GM19240 (cell line): ENCODE data around the gene RNF157.
A peak's percentile ranks its signal among the peaks of the same experiment; 100 is the strongest.
"Not testable (repeated sequence)": the region's sequence is repeated elsewhere in the genome, so short reads cannot be mapped to it uniquely, and the experiment has no call there.

Experiments used
- DNase-seq: peaks from one replicate; pipeline ENCODE4 v3.0.0; 2011; ENCODE audit warnings: low spot score; ENCODE audit not compliant: insufficient read length

The RNF157 gene

DNA sequence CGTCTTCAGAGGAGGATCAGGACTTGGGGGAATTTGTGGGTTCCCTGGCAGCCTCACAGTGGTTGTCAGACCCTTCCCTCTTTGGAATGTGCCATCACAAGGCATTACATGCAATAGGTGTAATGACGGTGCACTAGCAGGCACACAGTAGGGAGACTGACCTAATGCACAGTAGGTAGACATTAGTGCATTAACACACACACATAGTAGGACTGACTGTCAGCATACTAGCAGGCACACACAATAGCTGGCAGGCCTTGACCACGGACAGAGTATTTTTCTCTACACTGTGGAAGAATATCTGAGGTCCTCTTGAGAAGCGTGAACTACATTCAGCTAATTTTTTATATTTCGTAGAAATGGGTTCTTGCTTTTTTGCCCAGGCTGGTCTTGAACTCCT is 14.0 kb upstream of the RNF157 start:
- DNase-seq = no peak

DNA sequence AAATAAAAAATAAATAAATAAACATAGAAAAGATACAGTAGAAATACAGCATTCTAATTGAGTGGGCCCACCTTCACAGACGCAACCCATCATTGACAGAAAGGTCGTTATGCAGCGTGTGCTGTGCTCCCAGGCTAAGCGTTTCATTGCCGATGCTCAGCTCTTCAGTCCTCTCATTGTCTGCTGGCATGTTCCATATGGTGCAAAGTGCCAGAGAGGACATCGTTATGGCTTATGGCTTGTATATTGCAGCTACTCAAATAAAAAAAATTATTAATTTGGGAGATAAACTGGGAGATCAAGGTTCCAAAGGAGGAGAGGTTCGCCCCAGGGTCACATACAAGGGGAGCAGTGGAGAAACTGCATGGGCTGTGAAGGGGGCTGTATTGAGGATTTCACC is 13.5 kb upstream of the RNF157 start:
- DNase-seq = no peak

- not testable (repeated sequence) for DNase-seq
Measured at GRCh38 chr17:76252967-76253766, 12.9 kb upstream of the RNF157 start.

GRCh38 chr17:76252040-76252954 is 12.0 kb upstream of the RNF157 start:
- DNase-seq = no peak

GRCh38 chr17:76251478-76252039 is 11.3 kb upstream of the RNF157 start:
- DNase-seq = no peak

DNA sequence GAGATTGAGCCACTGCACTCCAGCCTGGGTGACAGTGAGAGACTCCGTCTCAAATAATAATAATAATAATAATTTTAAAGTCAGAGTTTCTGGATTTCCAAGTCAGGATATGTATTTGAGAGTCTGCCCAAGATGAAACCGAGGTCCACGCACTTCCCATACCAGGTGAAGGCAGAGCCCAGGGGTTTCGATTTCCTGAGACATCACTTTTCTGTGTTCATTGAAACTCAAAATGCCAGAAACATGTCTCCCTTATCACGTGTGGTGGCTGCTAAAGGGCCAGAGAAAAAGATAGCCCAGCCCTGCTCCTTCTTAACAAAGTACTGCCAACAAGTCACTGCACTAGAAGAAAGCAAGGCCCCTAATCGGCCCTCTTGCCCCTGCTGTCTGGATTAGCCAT is 9.8 kb upstream of the RNF157 start:
- DNase-seq = no peak

DNA sequence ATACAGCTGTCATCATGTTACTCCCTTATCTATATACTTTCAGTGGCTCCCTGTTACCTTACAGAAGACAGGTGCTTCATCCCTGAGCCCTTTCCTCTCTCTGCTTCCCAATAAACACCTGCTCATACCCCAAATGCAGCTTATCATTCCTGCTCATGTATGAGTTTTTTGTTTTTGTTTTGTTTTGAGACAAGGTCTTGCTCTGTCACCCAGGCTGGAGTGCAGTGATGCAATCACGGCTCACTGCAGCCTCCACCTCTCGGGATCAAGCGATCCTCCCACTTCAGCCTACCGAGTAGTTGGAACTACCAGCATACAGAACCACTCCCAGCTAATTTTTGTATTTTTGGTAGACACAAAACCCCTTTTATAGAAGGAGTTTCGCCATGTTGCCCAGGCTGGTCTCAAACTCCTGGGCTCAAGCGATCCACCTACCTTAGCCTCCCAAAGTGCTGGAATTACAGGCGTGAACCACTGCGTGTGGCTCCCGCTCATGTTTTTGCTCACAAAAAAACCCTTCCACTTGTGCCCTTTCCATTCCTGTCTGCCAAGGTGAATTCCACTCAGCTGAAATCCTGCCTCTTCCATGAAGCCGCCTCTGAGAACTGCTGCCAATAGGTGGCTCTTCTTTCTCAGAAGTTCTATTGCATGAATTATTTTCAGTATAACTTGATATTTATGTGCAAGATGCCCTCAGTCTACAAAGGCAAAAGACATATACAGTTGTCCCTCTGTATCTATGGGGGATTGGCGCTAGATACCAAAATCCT is 7.9 kb upstream of the RNF157 start:
- DNase-seq = no peak

- DNase-seq = no peak
Measured at GRCh38 chr17:76247304-76247703, 7.0 kb upstream of the RNF157 start.

DNA sequence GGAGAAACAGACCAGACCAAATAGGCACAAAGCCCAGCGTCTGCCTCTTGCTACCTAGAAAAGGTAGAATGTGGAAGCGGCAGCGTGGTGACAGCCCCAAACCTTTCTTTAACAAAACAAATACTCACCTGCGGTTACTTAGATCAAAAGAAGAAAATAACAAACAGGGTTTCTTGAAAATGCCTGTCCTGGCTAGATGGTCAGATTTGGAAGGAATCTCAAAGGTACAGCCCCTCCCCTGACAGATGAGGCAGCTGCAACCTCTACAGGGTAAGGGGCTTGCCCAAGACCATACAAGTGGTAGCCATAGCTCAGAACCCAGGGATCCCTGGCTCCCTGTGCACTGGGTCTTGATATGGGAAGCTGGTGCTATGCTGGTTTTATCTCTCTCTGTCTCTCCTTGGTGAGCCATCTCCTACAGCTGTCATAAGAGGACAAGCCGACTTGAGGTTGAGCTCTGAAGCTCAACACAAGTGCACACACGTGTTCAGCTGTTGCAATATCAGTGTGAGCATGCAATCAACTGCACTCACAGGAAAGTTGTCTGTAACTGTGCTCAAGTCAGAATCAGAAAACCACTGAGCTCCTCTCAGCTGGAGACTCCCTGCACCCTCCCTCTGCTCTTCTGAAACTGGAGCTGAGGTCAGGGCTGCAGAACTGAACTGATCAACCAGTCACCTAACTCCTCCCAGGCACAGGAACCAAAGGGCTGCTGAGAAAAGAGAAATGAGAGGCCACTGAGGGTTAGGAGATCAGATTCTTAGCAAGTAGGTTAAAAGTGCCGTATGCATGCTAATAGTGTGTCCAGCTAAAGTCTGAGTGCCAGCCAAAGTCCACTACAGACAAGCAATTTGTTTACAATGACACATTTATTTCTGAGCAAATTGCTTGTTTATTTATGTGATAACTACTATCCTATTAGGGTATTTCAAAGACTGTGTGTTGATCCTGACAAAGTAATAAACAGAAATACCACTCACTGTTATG is 6.1 kb upstream of the RNF157 start:
- DNase-seq = peak; percentile 90

DNA sequence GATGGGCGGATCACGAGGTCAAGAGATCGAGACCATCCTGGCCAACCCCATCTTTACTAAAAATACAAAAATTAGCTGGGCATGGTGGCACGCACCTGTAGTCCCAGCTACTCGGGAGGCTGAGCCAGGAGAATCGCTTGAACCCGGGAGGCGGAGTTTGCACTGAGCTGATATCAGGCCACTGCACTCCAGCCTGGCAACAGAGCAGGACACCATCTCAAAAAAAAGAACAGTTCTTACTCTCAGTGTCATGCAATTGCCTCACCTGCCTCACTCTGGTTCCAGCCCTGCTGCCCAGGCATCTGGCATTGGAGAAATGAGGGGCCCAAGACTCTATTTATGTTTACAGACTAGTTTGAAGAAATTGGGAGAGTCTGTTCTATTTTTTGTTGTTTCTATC is 4.4 kb upstream of the RNF157 start:
- not testable (repeated sequence) for DNase-seq

DNA sequence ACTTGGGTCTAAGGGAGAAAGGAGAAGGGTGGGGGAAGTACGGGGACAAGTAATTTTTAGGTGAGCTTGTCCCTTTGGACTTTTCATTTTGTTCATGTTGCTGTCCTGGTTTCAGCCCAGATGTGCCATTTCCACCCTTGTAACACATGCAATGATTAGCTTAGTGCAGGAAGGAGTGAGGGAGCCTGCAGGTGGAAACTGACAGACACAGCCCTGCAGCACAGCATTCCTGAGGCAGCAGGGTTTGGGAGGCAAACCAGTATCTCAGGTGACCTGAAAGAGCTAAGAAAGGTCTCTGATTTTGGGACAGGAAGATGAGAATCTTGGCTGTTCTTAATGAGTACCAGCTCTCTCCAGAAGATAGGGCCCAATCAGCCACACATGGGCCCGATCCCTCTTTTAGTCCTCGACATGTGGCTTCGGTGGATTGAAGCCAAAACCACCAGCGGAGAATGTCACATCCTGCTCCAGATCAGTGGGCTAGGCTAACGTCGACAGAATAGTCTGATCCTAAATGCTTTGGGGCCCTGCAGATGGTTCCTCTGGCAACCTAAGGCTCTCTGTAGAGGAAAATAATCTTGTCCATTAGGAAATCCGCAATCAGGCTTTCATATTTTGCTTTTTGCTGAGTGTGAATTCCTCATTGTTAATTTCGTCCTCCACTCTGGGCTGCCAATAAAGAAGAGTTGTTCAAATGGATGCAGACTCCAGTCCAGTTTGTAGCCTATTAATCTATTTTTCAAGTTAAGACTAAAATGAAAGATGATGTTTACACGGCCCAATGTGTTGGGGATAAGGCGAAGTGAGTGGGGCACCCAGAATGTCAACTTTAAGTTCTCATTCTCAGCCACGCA is 3.8 kb upstream of the RNF157 start:
- no peak for DNase-seq

DNA sequence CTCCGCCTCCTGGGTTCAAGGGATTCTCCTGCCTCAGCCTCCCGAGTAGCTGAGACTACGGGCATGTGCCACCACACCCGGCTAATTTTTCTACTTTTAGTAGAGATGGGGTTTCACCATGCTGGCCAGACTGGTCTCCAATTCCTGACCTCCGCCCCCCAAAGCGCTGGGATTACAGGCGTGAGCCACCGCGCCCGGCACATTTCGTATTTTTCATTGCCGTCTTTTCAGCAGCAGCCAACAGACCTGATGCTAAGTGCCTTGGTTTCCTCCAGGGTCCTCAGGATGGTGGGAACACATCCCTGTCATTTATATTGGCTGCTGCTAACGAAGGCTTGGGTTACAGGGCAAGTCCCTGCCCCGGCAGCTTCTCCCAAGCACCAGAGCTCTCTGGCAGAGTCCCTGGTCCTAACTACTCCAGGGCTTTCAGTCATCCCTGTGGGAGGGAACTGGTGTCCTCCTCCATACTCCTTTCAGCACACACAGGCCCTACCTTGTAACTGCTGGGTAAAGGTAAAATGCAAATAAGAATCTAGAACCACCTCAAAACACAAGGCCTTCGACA is 1.5 kb upstream of the RNF157 start:
- DNase-seq = no peak

DNA sequence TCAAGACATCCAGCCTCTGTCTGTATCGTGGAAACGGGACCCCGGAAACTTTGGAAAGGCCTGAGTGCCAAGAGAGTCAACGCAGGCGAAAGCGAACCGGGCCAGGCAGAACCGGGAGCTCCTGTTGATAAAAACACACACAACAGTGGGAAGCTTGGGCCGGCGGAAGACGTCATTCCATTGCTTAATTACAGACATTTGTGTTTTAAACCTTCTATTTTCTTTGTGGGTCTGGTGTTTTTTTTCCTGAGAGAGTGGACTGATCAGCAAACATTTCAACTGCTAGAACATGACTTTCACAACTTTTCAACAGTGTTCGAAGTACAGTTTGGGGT is 878 bp upstream of the RNF157 start:
- DNase-seq = no peak

DNA sequence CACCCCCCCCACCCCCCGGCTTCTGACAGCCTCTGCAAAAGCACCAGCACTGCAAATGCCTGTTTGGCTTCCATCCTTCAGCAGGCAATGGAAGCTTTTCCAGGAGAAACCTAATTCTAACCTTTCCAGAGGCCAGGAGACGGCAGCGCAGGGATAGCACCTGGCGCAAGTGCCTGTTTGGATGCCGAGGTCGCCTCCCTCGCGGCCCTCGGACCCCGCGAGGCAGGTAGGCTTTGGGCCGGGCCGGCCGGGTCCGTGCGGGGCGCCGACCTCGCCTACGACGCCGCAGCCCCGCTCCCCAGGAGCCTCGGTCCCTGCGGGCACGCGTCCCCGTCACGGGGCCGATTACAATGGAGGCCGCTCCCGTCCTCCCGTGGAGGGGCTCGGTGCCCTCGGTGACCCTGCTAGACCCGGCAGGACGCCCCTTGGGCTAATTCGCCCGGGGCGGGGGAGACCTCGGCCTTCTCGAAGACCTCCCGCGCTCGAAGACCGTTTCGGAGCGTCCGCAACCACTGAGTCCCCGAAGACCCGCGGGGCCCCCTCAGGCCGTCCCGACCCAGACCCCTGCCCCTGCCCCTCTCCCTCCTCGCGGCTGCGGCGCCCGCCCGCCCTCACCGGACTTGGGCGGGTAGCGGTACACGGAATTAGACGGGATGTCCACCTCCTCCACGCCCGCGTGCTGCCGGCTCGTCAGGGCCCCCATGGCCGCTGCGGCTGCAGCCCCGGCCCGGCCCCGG is 587 bp downstream of the RNF157 start:
- DNase-seq = no peak

DNA sequence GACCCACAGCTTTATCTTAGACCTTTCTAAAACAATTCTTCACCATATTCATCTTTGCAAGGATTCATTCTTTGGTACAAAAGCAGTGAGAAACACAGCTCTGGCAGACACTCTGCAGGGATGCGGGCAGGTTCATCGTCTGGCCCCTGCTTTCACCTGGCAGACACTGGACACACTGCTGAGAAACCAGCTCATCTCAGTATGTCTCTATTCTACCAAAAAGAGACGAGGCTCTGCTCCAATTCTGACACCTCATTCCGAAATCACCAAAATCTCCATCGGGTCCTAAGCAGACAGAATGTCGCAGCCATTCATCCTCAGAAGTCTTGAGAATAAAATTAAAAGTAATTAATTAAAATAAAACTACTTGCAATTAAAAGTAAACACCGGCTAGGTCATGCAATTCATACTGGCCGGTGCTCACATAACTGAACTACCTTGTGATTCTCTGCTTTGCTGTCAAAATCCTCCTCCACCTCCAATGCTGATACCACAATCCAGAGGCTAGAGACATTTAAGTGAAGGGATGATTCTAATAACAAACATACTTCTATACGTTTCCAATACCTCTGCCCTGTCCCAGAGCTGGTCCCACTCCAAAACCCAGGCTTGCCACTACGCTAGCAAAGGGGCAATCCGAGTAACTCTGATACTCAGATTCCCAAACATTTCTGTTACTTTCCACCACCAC is 1.3 kb downstream of the RNF157 start:
- no peak for DNase-seq

DNA sequence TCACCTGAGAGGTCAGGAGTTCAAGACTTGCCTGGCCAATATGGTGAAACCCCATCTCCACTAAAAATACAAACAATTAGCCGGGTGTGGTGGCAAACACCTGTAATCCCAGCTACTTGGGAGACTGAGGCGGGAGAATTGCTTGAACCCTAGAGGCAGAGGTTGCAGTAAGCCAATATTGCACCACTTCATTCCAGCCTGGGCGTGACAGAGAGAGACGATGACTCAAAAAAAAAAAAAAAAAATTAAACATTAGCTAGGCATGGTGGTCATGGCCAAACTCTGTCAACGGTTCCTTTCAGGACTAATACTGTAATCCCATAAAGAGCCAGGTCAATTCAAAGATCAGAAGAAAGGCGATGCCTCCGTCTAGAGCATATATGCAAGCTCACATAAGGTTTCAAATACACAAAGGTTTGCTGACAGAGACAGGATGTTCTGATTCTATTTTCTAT is 2.4 kb downstream of the RNF157 start:
- DNase-seq = no peak

- no peak for DNase-seq
Measured at GRCh38 chr17:76236603-76237002, 3.7 kb downstream of the RNF157 start.

GRCh38 chr17:76235883-76236282 is 4.4 kb downstream of the RNF157 start:
- no peak for DNase-seq
